ENCODE measurements around the gene C12orf76.
"Not testable (repeated sequence)": the region's sequence is repeated elsewhere in the genome, so short reads cannot be mapped to it uniquely, and the experiment has no call there.

C12orf76 gene

GRCh38 chr12:110015132-110015531, 33.2 kb downstream of the C12orf76 start:
- Histone ChIP-seq H3K4me3 (ENCODE audit: low read depth, low read length) (no peak overlapping the region), H3K36me3 (peaks cover 67% of the 10 kb centered on the region), H3K27me3 (ENCODE audit: insufficient read depth, low read depth, severe bottlenecking) (no peaks in the 10 kb centered on the region), H3K27ac (no peak overlapping the region), H3K9me3 (ENCODE audit: severe bottlenecking) (no peaks in the 10 kb centered on the region)
- no peak for DNase-seq
- no peak for TF ChIP-seq CTCF (IDR thresholded peaks at IDR 0.05; ENCODE audit: low read depth, low read length)

GRCh38 chr12:110012659-110013058, 35.7 kb downstream of the C12orf76 start:
- H3K27ac ChIP-seq: no peak overlapping the region
- H3K27me3 ChIP-seq (ENCODE audit: insufficient read depth, low read depth, severe bottlenecking): no peaks in the 10 kb centered on the region
- peaks cover 48% of the 10 kb centered on the region for H3K36me3 ChIP-seq
- H3K4me3 ChIP-seq (ENCODE audit: low read depth, low read length): no peak overlapping the region
- no peaks in the 10 kb centered on the region for H3K9me3 ChIP-seq (ENCODE audit: severe bottlenecking)
- no peak for DNase-seq
- no peak for TF ChIP-seq CTCF (IDR thresholded peaks at IDR 0.05; ENCODE audit: low read depth, low read length)

- Histone ChIP-seq H3K9me3 (ENCODE audit: severe bottlenecking) (no peaks in the 10 kb centered on the region), H3K27ac (no peak overlapping the region), H3K27me3 (ENCODE audit: insufficient read depth, low read depth, severe bottlenecking) (no peaks in the 10 kb centered on the region), H3K36me3 (peaks cover 42% of the 10 kb centered on the region), H3K4me3 (ENCODE audit: low read depth, low read length) (no peak overlapping the region)
- DNase-seq: no peak
- TF ChIP-seq CTCF (IDR thresholded peaks at IDR 0.05; ENCODE audit: low read depth, low read length): no peak
Observed at GRCh38 chr12:110012137-110012536, 36.2 kb downstream of the C12orf76 start.

- no peak for DNase-seq
- Histone ChIP-seq H3K27me3 (ENCODE audit: insufficient read depth, low read depth, severe bottlenecking) (no peaks in the 10 kb centered on the region), H3K4me3 (ENCODE audit: low read depth, low read length) (no peak overlapping the region), H3K36me3 (peaks cover 33% of the 10 kb centered on the region), H3K27ac (no peak overlapping the region), H3K9me3 (ENCODE audit: severe bottlenecking) (no peaks in the 10 kb centered on the region)
- TF ChIP-seq CTCF (IDR thresholded peaks at IDR 0.05; ENCODE audit: low read depth, low read length): no peak
Observed at GRCh38 chr12:110010853-110011723, 37.2 kb downstream of the C12orf76 start.

- not testable (repeated sequence) for H3K9me3 ChIP-seq (ENCODE audit: severe bottlenecking); H3K27ac ChIP-seq; DNase-seq; H3K4me3 ChIP-seq (ENCODE audit: low read depth, low read length); H3K27me3 ChIP-seq (ENCODE audit: insufficient read depth, low read depth, severe bottlenecking)
- peaks cover 18% of the 10 kb centered on the region for H3K36me3 ChIP-seq
Observed at GRCh38 chr12:110008681-110009398, 39.5 kb downstream of the C12orf76 start.

GRCh38 chr12:110007881-110008280, 40.4 kb downstream of the C12orf76 start:
- no peak overlapping the region for H3K27ac ChIP-seq
- H3K27me3 ChIP-seq (ENCODE audit: insufficient read depth, low read depth, severe bottlenecking): no peaks in the 10 kb centered on the region
- no peak overlapping the region for H3K4me3 ChIP-seq (ENCODE audit: low read depth, low read length)
- peaks cover 15% of the 10 kb centered on the region for H3K36me3 ChIP-seq
- H3K9me3 ChIP-seq (ENCODE audit: severe bottlenecking): no peaks in the 10 kb centered on the region
- DNase-seq: no peak
- no peak for TF ChIP-seq CTCF (IDR thresholded peaks at IDR 0.05; ENCODE audit: low read depth, low read length)

Data from WERI-Rb-1 (cell line).